ENCODE data around the gene TTC28. TPM values are rescaled to one million over a fixed set of nuclear protein-coding genes. Genes with fewer than 3 reads are reported as not detected.

The TTC28 gene
- total RNA-seq, 1 experiment from 2014 or later: 0.12 TPM

- Histone ChIP-seq H3K4me3 (replicated peaks in 1 of 2; ENCODE audit: low read depth in 1 of 2, low read length in 2 of 2) (no peak overlapping the region), H3K9me2 (ENCODE audit: insufficient read depth) (no peaks in the 10 kb centered on the region), H4K20me1 (ENCODE audit: insufficient read depth) (no peaks in the 10 kb centered on the region), H3K27me3 (ENCODE audit: insufficient read depth, low read length) (peaks cover 54% of the 10 kb centered on the region), H3K4me2 (ENCODE audit: low read length) (no peak overlapping the region), H3K36me3 (ENCODE audit: control insufficient read depth in 1 of 2, insufficient read depth in 2 of 2, low read length in 2 of 2) (no peaks in the 10 kb centered on the region), H2AFZ (ENCODE audit: low read depth, low read length, poor library complexity, severe bottlenecking) (no peak overlapping the region), H3K4me1 (ENCODE audit: control insufficient read depth in 1 of 2, insufficient read depth in 2 of 2, low read length in 2 of 2) (no peaks in the 10 kb centered on the region), H3K27ac (ENCODE audit: low read depth, low read length) (no peak overlapping the region), H3K79me2 (ENCODE audit: insufficient read depth, low read length) (no peaks in the 10 kb centered on the region), H3K9me3 (ENCODE audit: control insufficient read depth in 1 of 2, insufficient read depth in 1 of 2, low read depth in 1 of 2, low read length in 2 of 2) (no peaks in the 10 kb centered on the region), H3K9ac (ENCODE audit: low read length) (no peak overlapping the region)
- intact Hi-C loops (cut with micrococcal nuclease): no loop called here
- ChIA-PET RAD21 (ENCODE audit: low non-redundant PET in 1 of 2, low total read pairs in 2 of 2, uncharacterized antibody in 2 of 2, unreplicated experiment in 2 of 2) (no interaction called here), POLR2A (no interaction called here), CTCF (interaction anchor here (0.8 kb wide), 1 partner anchor 74 kb away, joined by 3 read pairs; no protein-coding TSS in a partner anchor)
- no TSS peak for BruUV-seq (replicated peaks)
- no peak for ATAC-seq
- no peak for TF ChIP-seq SIN3A (IDR thresholded peaks at IDR 0.05; ENCODE audit: low read depth)
- no peak for TF ChIP-seq FOSL1 (IDR thresholded peaks at IDR 0.05; ENCODE audit: low read depth)
- no peak for TF ChIP-seq EZH2phosphoT487 (IDR thresholded peaks at IDR 0.05; ENCODE audit: borderline replicate concordance)
- TF ChIP-seq POLR2A (IDR thresholded peaks at IDR 0.05; ENCODE audit: borderline replicate concordance, extremely low read depth, insufficient read depth, insufficient read length): no peak
- no peak for TF ChIP-seq POLR2AphosphoS5 (IDR thresholded peaks at IDR 0.05; ENCODE audit: low read depth, low read length)
- no peak for TF ChIP-seq SRF (IDR thresholded peaks at IDR 0.05; ENCODE audit: low read depth)
- no peak for DNase-seq (ENCODE audit: low read depth, low spot score)
Observed at GRCh38 chr22:28179392-28179791, 500.2 kb downstream of the TTC28 start.

GRCh38 chr22:28175730-28176492, 503.7 kb downstream of the TTC28 start:
- CTCF ChIA-PET: no interaction called here
- Histone ChIP-seq H3K9me3 (ENCODE audit: control insufficient read depth in 1 of 2, insufficient read depth in 1 of 2, low read depth in 1 of 2, low read length in 2 of 2) (no peaks in the 10 kb centered on the region), H3K9me2 (ENCODE audit: insufficient read depth) (no peaks in the 10 kb centered on the region), H3K36me3 (ENCODE audit: control insufficient read depth in 1 of 2, insufficient read depth in 2 of 2, low read length in 2 of 2) (no peaks in the 10 kb centered on the region), H3K4me3 (replicated peaks in 1 of 2; ENCODE audit: low read depth in 1 of 2, low read length in 2 of 2) (no peak overlapping the region), H3K9ac (ENCODE audit: low read length) (no peak overlapping the region), H3K27ac (ENCODE audit: low read depth, low read length) (no peak overlapping the region), H3K79me2 (ENCODE audit: insufficient read depth, low read length) (no peaks in the 10 kb centered on the region), H4K20me1 (ENCODE audit: insufficient read depth) (no peaks in the 10 kb centered on the region), H3K4me1 (ENCODE audit: control insufficient read depth in 1 of 2, insufficient read depth in 2 of 2, low read length in 2 of 2) (no peaks in the 10 kb centered on the region), H3K4me2 (ENCODE audit: low read length) (no peak overlapping the region), H2AFZ (ENCODE audit: low read depth, low read length, poor library complexity, severe bottlenecking) (no peak overlapping the region), H3K27me3 (ENCODE audit: insufficient read depth, low read length) (peaks cover 58% of the 10 kb centered on the region)
- DNase-seq (ENCODE audit: low read depth, low spot score): no peak
- no peak for TF ChIP-seq ATF3 (IDR thresholded peaks at IDR 0.05)
- TF ChIP-seq JUND (IDR thresholded peaks at IDR 0.05): no peak
- no peak for TF ChIP-seq SP1 (IDR thresholded peaks at IDR 0.05; ENCODE audit: low read depth)
- no peak for TF ChIP-seq ZFX (IDR thresholded peaks at IDR 0.05)
- TF ChIP-seq SIN3A (IDR thresholded peaks at IDR 0.05; ENCODE audit: low read depth): no peak
- no peak for TF ChIP-seq CTCF (IDR thresholded peaks at IDR 0.05 in 2 of 3, conservative IDR thresholded peaks at IDR 0.05 in 1 of 3; ENCODE audit: borderline replicate concordance in 1 of 3, insufficient read depth in 1 of 3, low read depth in 2 of 3, low read length in 2 of 3)
- POLR2A ChIA-PET: no interaction called here
- no peak for ATAC-seq
- intact Hi-C loops (cut with micrococcal nuclease): no loop called here
- RAD21 ChIA-PET (ENCODE audit: low non-redundant PET in 1 of 2, low total read pairs in 2 of 2, uncharacterized antibody in 2 of 2, unreplicated experiment in 2 of 2): no interaction called here
- no TSS peak for BruUV-seq (replicated peaks)
